ENCODE measurements around the gene PRRT2.

DNA sequence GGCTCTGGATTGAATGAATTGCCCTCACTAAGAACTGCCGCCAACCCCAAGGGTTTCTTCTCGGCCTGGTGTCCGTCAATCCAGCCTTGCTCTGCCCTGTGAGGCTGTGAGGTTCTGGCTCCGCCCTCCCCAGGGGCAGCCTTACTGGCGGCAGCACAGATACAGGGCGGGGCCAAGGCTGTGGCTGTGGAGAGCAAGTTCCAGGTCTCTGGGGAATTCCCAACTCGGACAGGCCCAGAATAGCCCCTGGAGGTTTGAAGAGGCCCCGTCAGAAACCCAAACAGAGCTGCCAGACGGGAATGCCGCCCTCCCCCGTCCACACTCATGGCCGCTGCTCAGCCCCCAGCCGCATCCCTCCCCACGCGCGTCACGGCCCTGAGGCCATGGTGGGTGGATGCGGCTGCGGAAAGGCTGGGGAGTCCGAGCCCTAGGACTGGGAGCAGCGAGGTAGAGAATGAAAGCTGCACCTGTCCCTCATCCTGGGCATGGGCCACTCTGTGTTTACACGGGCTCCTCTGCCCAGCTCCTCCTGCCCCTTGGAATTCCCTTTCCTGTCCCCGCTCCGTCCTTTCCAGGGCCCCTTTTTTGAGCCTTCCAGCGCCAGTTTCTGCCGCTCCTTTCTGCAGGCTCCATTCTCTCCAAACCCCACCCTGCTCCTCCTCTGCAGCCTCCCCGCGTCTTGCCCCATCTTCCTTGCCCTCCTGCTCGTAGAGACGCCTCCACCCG lies 660 bp upstream of the PRRT2 start:
- TF ChIP-seq, protein P1, sequence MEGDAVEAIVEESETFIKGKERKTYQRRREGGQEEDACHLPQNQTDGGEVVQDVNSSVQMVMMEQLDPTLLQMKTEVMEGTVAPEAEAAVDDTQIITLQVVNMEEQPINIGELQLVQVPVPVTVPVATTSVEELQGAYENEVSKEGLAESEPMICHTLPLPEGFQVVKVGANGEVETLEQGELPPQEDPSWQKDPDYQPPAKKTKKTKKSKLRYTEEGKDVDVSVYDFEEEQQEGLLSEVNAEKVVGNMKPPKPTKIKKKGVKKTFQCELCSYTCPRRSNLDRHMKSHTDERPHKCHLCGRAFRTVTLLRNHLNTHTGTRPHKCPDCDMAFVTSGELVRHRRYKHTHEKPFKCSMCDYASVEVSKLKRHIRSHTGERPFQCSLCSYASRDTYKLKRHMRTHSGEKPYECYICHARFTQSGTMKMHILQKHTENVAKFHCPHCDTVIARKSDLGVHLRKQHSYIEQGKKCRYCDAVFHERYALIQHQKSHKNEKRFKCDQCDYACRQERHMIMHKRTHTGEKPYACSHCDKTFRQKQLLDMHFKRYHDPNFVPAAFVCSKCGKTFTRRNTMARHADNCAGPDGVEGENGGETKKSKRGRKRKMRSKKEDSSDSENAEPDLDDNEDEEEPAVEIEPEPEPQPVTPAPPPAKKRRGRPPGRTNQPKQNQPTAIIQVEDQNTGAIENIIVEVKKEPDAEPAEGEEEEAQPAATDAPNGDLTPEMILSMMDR (conservative IDR thresholded peaks at IDR 0.05; ENCODE audit: low read length) = no peak
- no peak for TF ChIP-seq EZH2phosphoT487 (IDR thresholded peaks at IDR 0.05; ENCODE audit: borderline replicate concordance, low read depth, low read length)

Data from OCI-LY7 (cell line).